ELR (cell line): ENCODE data around the gene LYVE1.

Experiments used
- DNase-seq: peaks from one replicate; pipeline ENCODE4 v3.0.0-alpha.2; 2015; ENCODE audit warnings: low read depth

LYVE1 gene

DNA sequence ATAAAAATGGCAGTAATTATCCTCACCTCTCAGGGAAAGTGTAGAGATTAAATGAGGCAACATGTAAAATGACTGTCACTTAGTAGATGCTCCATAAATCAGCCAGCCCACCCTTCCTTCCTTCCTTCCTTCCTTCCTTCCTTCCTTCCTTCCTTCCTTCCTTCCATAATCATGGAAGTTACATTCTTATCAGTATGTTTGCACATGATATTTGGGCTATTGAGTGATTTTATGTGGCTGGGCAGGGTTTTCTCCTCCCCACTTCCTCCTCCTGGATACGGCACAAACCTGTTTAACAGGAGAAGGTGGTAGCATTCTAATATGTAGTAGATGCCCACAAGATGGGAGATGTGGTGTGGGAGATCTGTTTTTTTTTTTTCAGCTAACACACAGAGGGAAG is 11.9 kb downstream of the LYVE1 start:
- no peak for DNase-seq

DNA sequence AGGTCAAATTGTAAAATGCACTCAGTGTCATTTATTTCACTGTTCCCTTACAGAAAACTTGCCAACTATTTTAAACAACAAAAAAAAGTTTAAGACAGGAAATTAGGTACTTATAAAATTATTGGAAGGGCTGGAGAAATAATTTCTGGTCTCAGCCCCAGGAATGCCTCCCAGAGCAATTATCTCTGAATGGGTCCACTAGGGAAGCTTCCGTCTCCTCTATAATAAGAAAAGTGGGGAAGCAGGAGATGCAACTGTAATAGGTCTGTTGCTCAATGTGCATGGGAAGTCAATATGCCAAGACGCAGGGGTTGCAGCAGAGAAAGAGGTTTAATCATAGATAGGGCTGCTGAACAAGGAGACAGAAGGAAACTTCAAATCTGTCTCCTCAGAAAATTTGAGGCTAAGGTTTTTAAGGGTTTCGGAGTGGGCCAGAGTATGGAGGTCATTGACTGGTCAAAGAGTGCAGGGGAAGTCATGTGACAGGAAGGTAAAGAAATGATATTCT is 16.6 kb downstream of the LYVE1 start:
- DNase-seq = no peak

DNA sequence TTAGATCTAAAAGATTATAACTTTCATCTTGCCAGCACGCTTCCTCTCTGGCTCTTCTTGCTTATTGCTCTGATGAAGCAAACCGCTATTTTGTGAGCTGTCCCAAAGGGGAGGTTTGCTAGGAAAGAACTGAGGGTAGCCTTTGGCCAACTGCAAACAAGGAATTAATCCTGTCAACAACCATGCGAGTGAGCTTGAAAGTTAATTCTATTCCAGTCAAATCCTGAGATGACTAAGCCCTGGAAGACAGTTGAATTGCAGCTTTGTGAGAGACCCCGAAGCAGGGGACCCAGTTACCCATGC is 17.2 kb downstream of the LYVE1 start:
- DNase-seq = no peak

DNA sequence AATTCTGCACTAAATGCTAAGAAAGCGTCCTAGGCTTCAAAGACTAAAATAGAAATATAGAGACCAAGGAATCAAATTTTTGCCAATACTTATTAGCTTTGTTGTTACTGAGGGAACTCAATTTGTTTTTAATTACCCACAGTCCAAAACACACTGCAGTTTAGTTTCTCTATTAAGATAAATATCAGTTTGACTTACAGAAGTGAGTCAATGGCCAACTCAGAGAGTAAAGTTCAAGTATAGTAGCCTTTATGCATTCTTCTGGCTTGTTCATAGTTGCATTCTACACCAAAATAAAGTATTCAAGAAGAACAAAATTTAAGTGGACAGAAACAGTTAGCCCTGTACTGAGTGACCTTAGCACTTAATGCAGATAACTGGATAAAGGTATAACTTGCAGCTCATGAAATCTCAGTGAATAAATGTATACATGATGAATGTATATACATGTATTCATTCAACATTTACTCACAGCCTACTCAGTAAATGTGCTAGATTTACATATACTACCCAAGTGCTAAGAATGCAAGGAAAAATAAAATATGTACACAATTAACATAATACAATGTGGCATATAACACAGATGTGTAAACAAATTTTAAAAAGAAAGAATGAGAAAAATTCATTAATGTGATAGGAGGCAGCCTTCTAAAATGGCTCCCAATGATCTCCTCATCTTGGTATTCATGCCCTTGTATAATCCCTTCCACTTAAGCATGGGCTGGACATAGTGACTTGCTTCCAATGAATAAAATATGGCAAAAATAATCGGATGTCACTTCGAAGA is 17.8 kb downstream of the LYVE1 start:
- peak; percentile 82 for DNase-seq

DNA sequence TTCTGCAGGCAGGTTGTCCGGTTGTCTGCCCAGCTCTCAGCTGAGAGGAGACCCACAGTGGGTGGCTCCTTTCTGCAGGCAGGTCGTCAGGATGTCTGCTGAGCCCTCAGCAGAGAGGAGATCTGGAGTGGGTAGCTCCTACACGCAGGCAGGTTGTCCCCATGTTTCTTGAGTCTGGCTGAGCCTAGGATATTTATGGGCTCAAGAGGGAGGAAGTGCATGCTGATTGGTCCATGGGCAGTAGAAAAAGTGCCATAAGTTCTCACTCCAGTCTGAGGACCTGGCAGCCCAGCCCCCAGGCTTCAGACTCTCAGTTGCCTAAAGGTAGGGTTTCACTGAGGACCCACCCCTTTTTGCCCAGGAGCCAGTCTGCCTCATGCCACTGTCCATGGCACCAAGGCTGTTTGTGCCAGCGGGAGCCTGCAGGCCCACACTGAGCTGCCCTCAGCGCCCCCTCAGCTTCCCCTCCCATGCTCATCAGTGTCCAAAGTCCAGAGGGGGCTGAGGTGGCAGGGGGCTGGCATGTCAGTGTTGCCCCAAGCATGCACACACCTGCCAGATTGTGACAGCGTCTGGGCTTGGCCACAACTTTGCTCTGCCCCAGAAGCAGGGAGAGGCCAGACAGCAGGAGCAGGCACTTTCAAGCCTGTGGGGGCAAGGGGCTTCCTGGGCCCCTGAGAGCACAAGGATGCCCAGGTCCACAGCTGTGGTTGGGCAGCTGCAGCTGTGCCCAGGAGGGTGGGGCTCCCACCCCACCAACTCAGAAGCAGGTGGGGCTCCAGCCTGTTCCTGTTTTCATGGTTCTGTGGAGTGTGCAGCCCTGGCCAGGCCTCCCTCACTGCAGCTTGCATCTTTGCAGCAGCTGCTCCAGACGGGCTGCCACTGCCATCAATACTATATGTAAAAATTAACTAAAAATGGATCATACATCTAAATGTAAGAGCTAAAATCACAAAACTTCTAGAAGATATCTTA is 23.7 kb downstream of the LYVE1 start:
- DNase-seq = no peak

DNA sequence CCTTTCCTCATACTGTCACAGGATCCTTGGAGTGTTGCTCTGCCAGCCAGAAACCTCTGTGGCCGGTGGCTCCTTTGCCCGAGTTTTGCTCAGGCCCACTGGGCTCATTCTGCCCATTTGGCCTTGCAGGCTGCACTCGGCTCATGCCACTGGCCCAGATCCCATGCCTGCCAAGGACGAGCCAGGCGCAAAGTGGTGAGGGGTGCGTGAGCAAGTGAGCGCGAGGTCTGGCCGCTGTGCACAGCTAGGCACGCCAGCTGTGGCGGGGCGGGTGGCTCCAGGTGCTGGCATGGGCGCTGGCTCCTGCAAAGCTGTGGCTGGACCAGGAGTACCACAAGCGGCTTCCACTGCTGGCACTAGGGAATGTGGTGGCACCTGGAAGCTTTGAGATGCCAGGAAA is 24.7 kb downstream of the LYVE1 start:
- no peak for DNase-seq

DNA sequence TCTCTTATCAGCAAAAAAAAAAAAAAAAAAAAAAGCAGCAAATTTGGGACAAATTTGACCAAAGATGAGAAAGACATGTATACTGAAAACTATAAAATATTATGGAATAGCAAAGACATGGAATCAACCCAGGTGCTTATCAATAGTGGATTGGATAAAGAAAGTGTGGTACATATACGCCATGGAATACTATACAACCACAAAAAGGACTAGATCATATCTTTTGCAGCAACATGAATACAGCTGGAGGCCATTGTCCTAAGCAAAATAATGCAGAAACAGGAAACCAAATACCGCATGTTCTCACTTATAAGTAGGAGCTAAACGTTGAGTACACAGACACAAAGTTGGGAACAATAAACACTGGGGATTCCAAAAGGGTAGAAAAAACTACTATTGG is 25.7 kb downstream of the LYVE1 start:
- DNase-seq = no peak

DNA sequence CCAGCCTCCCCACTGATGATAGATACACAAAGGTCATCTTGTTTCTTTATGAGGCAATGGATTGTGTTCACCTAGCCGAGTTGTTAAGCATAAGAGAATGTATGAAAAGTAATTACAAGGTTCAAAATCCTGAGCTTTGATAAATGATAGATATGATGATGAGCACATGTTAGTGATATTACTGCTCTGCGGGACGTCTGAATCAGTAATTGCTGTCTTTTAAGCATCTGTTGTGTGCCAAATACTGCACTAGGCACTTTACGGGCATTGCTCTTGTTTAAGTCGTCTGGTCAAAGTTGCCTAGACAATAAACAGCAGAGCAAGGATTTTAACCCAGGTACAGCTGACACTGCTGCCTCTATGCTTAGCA is 26.9 kb downstream of the LYVE1 start:
- DNase-seq = no peak

DNA sequence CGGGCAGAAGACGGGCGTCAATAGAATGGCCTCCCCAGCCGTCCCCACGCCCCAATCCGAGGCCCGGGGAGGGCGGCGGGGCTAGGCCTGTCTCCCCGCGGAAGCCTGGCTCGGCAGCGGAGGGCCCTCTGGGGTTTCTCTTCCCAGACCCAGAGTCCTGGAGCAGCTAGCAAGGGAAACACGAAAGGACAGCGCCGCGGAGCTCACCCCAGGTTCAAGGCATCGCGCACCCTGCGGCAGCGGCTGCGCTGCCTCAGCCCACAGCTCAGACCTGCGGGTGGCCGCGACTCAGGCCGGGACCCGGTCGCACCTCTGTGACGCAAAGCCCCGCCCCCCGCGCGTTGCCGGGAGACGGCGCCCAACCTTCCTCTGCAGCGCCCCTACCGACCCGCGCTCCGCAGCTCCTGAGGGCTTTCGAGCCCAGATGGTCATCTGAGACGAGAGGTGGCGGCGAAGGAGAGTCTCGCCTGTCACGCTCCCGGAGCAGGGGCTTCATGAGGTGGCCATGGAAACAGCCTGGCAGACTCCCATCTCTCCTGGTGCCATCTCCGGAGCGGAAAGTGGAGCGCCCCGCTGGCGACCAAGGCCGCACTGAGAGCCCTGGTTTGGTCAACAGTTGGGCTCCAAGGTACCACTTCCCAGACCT is 27.4 kb downstream of the LYVE1 start, which contains the start of gene RNF141:
Gene RNF141, minus strand, starts transcription at position 273 of the 646 bp plus-strand sequence. CDS start 7,029 bp downstream, outside the sequence.
- DNase-seq = peak; percentile 93

DNA sequence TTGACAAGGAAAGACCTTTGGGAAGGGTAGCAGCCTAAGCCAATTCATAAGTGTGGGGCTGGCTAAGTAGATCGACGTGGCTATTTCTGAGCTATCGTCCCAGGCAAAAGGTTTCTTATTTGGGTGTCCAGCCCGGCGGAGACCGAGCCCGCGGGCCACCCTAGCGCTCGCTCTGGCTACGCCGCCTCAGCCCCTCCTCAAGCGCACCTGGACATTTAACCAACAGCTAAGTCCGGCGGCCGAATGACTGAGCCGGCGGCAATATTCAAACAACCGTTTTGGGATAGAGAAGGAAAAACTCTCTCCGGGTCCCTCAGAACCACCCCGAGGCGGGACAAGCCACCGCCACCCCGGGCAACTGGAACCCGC is 27.9 kb downstream of the LYVE1 start:
- peak; percentile 46 for DNase-seq

DNA sequence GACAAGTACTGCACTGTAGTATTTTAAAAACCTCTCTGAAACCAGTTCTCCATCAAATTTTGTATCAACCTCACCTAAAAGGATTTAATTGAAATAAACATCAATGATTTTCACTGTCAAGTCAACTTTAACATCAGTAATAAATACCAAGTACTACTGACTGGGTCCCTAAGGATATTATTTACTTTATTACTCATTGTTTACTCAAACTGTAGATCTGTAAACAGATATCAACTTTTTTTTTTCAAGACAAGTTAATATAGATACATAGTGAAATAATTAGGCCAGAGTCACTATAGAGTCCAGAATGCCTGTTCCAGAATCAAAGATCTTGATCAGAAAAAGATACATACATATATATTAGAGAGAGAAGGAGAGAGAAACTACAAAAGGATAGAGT is 29.1 kb downstream of the LYVE1 start:
- DNase-seq = peak; percentile 20

DNA sequence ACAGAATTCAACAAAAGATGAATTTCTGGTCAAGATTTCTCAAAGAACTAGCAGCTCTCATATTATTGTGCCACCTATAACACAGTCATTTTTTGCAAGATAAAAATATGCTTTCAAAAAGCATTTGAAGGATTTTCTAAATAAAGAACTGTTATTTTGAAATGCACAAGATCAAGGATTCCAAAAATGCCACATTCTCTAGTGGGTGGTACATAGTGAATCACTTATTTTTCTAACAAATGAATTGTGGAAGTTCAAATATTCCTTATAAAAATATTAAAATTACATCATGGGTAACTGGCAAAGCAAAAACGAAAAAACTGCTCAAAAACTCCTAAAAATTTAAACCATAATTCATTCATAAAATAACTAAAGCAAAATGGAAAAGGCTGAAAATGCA is 29.5 kb downstream of the LYVE1 start:
- DNase-seq = no peak

DNA sequence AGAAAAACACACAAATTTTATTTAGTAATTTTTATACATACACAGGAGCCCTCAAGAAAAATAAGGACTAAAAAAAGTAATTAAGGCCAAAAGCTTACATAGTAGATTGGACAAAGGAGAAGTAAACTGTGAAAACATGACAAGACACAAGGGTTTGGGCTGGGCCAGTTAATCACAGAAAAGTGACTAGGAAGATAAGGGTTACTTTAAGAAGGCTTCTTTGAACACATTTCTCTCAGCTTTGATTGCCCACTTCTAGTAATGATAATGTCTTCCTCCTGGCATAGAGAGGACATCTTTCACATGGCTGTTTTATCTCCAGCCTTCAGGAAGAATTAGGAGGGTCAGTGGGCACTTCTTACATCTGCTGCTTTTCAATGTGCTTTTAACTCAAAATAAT is 30.9 kb downstream of the LYVE1 start:
- no peak for DNase-seq

DNA sequence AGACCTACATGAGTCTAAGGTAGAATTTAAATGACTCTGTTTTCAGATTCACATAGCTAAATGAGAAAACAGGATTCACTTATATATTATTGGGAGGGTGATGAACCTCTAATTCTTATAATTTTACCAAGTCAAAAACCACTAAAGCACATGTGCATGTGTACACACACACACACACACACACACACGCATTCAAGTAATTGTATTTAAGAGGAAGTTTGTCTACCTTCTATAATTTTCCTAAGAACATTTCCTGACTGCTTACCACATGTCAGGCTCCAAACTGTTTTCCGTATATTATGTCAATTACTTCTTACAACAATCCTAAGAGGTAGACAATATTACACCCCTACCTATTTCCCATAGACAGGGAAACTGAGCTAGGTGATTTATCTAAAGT is 34.1 kb downstream of the LYVE1 start:
- no peak for DNase-seq

DNA sequence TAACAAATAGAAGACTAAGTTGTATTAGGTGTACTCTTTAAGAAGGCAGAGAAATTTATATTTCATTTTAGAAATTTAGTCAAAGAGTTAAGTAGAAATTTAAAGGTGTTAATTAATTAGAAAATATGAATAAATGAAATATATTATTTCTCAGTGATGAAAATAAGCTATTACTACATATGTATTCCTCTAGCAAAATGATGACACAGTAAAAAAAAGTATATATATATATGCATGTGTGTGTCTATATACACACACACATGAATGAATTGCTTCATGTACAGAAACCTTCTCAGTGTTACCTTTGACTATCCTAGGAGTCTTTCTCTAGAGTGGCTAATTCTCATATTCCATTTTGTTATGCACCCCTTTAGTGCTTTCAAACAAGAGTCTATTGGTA is 35.1 kb downstream of the LYVE1 start:
- no peak for DNase-seq

DNA sequence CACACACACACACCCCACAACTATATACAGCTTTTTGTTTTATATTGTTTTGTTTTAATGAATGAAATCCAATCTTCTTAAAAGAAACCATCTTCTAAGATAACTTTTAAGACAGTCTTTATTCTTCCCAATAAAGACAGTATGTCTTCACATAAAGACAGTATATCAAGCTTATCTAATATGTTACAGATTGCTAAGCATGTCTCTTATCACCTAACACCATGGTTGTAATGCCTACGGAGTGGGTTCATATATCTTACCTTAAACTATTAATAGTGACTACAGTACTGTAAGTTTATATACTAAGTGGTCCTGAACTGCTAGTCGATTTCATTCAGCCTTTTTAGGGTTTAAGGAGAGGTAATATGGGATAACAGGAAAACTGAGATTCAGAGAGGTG is 35.9 kb downstream of the LYVE1 start:
- DNase-seq = no peak

DNA sequence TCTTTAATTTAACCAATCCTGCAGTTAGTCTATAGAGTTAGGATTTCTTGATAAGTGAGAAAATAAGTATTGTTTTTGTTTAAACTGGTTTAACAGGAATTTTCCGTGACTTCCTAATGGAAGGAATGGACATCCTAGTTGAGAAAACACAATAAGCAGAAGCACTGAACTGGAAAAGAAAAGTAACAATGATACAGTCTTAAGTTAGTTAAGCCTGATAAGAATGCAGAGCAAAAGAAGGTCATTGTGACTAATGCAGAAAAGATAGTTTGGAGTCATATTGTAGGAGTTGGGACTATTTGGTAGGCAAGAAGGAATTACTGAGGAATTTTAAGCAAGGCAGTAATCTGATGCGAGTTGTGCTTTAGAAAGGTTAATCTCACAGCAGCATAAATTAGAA is 39.2 kb downstream of the LYVE1 start:
- peak; percentile 23 for DNase-seq

DNA sequence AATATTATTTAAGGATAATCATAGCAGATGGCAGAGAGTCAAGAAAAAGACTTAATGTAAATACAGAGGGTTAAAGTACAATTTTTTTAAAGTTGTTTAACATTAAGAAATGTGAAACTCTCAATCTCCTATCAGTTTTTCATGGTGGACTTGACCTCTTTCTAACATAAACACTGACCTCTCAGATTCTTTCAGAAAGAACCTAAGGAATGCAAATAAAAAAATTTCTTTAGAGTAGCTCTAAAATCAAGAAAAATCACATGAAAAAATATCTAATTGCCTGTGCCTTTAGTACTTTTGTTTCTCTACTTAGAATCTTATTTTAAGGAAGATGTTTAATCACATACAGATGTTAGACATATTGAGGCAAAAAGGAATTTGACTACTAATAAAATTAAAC is 40.3 kb downstream of the LYVE1 start:
- no peak for DNase-seq

DNA sequence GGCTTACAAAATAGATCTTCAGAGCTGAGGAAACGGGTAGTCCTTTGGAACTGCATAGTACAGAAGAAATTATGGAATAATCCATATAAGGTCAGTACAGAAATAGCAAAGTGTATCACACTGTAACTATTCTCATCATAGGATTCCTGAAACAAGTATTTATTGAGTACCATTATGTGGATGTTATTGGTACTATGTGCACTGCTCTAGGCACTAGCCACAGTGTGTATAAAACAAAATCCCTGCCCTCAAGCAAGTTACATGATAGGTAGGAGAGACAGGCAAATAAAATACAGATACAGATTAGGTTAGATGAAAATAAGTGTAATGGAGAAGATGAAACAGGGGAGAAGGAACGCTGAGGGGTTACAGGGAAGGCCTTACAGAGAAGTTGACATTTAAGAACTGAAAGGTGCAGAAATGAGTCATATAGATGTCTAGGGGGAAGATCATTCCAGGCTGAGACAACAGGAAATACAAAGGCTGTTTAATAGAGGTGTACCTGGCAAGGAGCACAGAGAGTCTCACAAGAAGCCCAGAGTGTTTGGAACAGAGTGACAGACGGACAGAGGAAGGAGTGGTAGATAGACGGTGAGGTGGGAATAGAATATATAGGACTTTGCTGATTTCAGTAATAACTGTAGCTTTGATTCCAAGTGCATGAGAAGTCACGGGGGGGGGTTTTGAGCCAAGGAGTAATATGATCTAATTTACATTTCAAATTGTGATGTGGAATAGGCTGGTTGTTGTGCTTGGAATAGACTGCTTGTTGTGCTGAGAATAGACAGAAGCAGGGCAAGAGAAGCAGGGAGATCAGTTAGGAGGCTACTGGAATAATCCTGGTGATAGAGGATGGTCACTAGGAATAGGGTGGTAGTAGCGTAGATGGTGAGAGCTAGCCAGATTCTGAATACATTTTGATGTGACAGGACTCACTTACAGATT is 41.2 kb downstream of the LYVE1 start:
- peak; percentile 38 for DNase-seq

DNA sequence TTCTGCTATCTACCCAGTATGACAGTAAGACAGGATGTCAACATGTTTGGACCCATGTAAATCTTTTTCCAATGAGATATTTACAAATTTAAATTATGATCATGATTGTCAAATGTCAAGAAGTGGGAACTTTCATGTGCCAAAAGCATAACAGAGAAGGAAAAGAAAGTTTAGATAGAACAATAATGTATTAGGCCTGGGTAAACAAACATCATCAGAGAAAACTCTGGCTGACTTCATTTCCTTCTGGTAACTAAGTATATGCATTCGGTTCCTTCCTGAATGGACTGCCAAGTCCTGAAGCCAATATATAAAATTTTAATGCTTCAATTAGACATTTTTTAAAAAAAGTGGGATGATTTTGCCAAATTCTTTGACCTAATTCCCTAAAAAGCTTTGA is 44.0 kb downstream of the LYVE1 start:
- DNase-seq = no peak

DNA sequence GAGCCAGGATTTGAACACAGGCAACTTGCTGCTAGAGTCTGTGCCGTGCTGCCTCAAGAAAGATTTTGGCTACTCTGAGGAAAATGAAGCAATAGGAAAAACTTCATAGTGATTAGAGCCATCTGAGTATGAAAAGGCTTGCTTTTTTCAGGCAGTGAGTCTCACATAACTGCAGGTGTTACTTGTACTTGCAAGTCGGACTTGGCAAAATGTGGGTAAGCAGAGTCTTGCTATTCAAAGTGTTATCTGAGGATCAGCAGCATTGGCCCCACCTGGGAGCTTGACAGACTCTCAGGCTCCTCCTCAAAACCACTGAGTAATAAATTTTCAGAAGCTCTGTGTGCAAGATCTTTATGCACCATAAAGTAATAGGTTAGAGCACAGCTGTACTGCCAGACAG is 45.5 kb downstream of the LYVE1 start:
- no peak for DNase-seq

DNA sequence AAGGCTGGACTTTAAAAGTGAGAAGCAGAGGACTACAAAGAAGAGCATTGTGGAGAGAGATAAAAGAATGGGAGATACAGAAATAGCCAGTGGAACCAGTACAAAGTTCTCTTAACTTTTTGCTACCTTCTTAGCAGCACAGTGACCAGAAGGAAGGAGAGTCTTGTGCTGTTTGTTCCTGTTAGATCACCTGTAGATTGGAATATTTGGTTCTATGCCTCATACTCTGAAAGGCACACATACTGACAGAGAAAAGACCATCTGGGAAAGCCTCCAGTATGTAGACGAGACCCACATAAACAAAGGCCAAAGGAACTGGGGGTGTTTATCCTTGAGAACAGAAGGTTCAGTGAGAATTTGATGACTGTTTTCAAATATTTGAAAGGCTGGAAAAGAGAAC is 46.2 kb downstream of the LYVE1 start:
- no peak for DNase-seq
